Measurements from ENCODE around the gene PRX. TPM values are rescaled to one million over a fixed set of nuclear protein-coding genes. Genes with fewer than 3 reads are reported as not detected.

The PRX gene
- total and polyA plus RNA-seq, 2 of the 13 experiments (the other 11 are each of a cell fraction or from before 2014, with no cell fraction given): 0.66 TPM

GRCh38 chr19:40348125-40348913 is 64.9 kb downstream of the PRX start, which contains the start of the genes C19orf47 and PLD3 (continued):
- TF ChIP-seq HNF1B (CRISPR knock-in tag; IDR thresholded peaks at IDR 0.05): peak; percentile 90
- no peak for TF ChIP-seq NBN (conservative IDR thresholded peaks at IDR 0.05)
- no peak for TF ChIP-seq ZNF407 (CRISPR knock-in tag; IDR thresholded peaks at IDR 0.05; ENCODE audit: not compliant biosample characterization)
- TF ChIP-seq ZNF713 (CRISPR knock-in tag; IDR thresholded peaks at IDR 0.05): no peak
- peak; percentile 78 for TF ChIP-seq HNRNPK (IDR thresholded peaks at IDR 0.05; ENCODE audit: low read depth, low read length, poor library complexity, severe bottlenecking)
- no peak for TF ChIP-seq RORA (CRISPR knock-in tag; IDR thresholded peaks at IDR 0.05)
- no peak for TF ChIP-seq ZNF703 (CRISPR knock-in tag; IDR thresholded peaks at IDR 0.05; ENCODE audit: borderline replicate concordance)
- no peak for TF ChIP-seq ZNF343 (CRISPR knock-in tag; IDR thresholded peaks at IDR 0.05)
- no peak for TF ChIP-seq E2F1 (CRISPR knock-in tag; IDR thresholded peaks at IDR 0.05)
- TF ChIP-seq ZNF761 (CRISPR knock-in tag; conservative IDR thresholded peaks at IDR 0.05): no peak
- TF ChIP-seq AKAP8 (CRISPR knock-in tag; IDR thresholded peaks at IDR 0.05): no peak; the same call in 1 of the 2 replicates
- no peak for TF ChIP-seq ZNF530 (CRISPR knock-in tag; IDR thresholded peaks at IDR 0.05; ENCODE audit: low read depth)
- peak; percentile 68; the same call in 1 of the 2 replicates for TF ChIP-seq ZNF556 (CRISPR knock-in tag; IDR thresholded peaks at IDR 0.05; ENCODE audit: borderline replicate concordance)
- no peak; the same call in 1 of the 2 replicates for TF ChIP-seq MXD4 (CRISPR knock-in tag; IDR thresholded peaks at IDR 0.05)
- TF ChIP-seq BRCA1 (CRISPR knock-in tag; IDR thresholded peaks at IDR 0.05): 0 out of 2 replicates have a peak, but pooled peaks have one; percentile 60
- TF ChIP-seq ZNF562 (CRISPR knock-in tag; IDR thresholded peaks at IDR 0.05; ENCODE audit: borderline replicate concordance): no peak
- TF ChIP-seq PAX8 (CRISPR knock-in tag; IDR thresholded peaks at IDR 0.05; ENCODE audit: borderline replicate concordance): no peak
- no peak for TF ChIP-seq ZNF841 (CRISPR knock-in tag; IDR thresholded peaks at IDR 0.05; ENCODE audit: borderline replicate concordance)
- no peak for TF ChIP-seq NKX3-1 (CRISPR knock-in tag; IDR thresholded peaks at IDR 0.05)

Measured in HepG2 (cell line).